ENCODE measurements around the gene OXNAD1.

The OXNAD1 gene

GRCh38 chr3:16286161-16286560, 21.1 kb downstream of the OXNAD1 start:
- H3K4me3 ChIP-seq (replicated peaks; ENCODE audit: low read depth, low read length), result no peak overlapping the region
- TF ChIP-seq CTCF (IDR thresholded peaks at IDR 0.05; ENCODE audit: low read length, missing control alignments), result no peak
- no peak for DNase-seq (ENCODE audit: low read depth)

DNA sequence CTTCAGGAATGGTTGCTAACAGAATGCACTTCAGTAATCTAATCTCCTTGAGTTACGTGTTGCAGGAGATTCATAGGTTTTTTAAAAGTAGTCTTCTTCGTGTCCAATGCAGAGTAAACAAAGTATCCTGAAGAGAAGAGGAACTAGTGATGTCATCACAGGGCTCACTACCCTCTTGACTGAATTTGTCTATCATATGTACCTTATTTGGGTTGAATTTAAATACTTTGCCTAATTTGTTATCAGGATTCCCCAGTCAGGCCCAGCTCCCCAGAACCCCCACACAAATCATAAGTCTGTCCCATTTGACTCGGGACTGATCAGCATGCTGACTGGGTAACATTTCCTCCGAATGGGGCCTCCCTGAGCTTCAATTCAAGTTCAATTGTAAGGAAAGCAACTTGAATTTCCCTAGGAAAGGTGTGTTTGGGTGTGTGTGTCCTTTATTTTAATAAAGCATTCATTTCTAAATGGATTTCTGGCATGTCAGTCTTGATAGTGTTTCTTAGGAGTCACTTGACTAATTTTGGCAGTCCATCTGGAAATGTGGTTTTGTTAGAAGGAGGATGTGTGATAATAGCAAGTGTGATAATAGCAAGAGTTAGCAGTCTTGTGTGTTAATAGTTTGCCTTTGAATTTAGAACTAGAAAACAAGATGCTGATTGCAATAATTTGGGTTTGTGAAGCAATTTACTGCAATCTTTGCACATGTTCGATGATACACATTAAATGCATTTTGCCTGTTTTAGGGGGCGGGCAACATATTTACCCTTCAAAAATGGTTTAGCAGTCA, 21.9 kb downstream of the OXNAD1 start:
- no peak for TF ChIP-seq CTCF (IDR thresholded peaks at IDR 0.05; ENCODE audit: low read length, missing control alignments)
- no peak overlapping the region for H3K4me3 ChIP-seq (replicated peaks; ENCODE audit: low read depth, low read length)
- DNase-seq (ENCODE audit: low read depth), result no peak

- no peak for TF ChIP-seq CTCF (IDR thresholded peaks at IDR 0.05; ENCODE audit: low read length, missing control alignments)
- no peak for DNase-seq (ENCODE audit: low read depth)
- H3K4me3 ChIP-seq (replicated peaks; ENCODE audit: low read depth, low read length), result no peak overlapping the region
These were observed 23.7 kb downstream of the OXNAD1 start for GRCh38 chr3:16288664-16289063.

DNA sequence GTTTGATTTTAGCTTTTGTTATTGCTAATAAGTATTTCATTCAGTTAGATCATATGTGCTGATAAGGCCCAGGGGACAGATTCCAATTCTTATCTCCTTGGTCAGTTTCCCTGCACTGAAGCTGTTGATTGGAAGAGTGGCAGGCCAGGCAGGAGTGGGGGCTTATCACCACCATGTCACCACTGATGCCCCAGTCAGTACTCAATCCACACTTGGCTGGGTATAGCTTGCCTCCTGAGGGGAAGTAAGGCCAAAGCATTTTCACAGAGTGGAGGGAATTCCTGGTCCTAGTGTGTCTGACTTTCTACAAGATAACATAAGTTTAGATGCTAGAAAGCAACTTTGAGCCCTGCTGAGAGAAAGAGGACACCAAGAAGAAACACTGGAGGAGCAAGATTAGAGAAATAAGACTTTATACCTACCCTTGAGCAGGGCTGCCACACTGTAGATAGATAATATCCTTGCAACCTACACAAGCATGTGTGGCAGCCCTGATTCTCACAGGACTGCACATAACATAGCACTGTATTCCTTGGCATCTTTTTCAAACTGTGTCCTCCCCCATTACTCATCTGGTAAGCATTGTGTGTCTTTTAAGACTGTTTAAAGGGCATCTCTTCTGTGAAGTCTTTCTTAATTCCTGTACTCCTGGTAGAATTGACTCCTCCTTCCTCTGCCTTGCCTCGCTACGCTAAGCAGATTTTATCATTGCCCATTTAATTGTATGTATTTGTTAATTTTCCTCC, 24.3 kb downstream of the OXNAD1 start:
- no peak for TF ChIP-seq CTCF (IDR thresholded peaks at IDR 0.05; ENCODE audit: low read length, missing control alignments)
- no peak for DNase-seq (ENCODE audit: low read depth)
- no peak overlapping the region for H3K4me3 ChIP-seq (replicated peaks; ENCODE audit: low read depth, low read length)

GRCh38 chr3:16290007-16290826, 25.2 kb downstream of the OXNAD1 start:
- DNase-seq (ENCODE audit: low read depth), result peak; percentile 77
- TF ChIP-seq CTCF (IDR thresholded peaks at IDR 0.05; ENCODE audit: low read length, missing control alignments), result peak; percentile 88

DNA sequence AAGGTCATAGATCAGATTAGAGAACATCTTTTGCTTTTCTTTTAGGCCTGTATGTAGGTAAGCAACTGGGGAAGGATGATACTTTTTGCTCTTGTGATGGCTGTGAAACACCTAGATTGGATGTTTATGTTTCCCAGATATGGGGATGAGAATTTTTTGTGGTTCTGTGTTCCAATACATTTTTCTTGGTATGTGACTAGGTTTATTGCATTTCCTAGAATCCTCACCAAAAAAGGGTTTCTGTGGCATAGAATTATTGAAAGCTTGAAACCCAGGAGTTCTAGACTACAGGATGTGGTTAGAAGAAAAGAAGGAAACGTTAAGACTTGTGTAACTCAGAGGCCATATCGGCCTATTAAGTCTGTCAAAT, 25.8 kb downstream of the OXNAD1 start:
- TF ChIP-seq CTCF (IDR thresholded peaks at IDR 0.05; ENCODE audit: low read length, missing control alignments), result no peak
- H3K4me3 ChIP-seq (replicated peaks; ENCODE audit: low read depth, low read length), result no peak overlapping the region
- DNase-seq (ENCODE audit: low read depth), result no peak

More at GRCh38 chr3:16290007-16290826, 25.2 kb downstream of the OXNAD1 start:
- no peak overlapping the region for H3K4me3 ChIP-seq (replicated peaks; ENCODE audit: low read depth, low read length)

Measured in fibroblast of pulmonary artery (primary cell).